CD4-positive, alpha-beta T cell treated with Interleukin-15 for 4 hours (primary cell): Measurements from ENCODE around the gene TNNT2.

Experiments used
- DNase-seq: peaks from one replicate; pipeline ENCODE4 v3.0.0-alpha.2; 2020; ENCODE audit warnings: low spot score

TNNT2 gene

DNA sequence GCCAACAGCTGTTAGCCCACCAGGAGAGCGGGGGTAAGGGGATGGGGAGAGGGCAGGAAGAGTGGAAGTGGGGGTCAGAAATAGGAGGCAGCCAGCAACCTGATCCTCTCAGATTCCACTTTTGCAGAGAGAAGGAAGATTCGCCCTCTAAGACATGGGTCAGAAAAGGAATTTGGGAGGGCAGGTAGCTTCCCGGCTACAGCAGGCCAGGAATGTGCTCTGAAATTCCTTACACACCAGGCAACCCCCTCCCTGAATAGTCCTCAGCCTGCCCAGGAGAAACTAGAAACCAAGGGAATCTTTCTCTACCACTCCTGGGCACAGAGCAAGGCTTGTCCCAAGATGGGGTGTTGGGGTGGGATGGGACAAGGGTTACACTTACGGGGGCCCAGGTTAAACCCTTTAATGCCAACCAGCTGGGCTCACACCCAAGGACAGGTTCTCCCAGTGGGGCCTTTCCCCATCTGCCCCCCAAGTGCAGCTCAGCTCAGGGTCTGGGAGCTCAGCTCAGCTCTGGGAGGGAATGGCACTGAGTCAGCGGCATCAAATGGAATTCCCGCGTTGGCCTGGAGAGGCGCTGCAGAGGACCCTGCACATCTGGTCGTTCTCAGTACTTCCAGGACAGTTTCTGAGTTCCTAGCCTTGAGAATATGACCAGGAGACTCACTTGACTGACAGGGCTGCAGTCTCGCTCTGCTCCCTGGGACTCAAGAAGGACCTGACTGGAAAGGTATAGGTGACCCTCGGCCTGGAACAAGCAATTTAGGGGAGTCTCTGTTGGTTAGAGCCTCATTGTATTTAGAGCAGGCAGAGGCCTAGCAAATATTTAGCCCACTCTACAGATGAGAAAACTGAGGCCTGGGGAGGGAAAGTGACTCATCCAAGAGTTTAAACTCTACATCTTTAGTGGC, 761 bp downstream of the TNNT2 start:
- no peak for DNase-seq

DNA sequence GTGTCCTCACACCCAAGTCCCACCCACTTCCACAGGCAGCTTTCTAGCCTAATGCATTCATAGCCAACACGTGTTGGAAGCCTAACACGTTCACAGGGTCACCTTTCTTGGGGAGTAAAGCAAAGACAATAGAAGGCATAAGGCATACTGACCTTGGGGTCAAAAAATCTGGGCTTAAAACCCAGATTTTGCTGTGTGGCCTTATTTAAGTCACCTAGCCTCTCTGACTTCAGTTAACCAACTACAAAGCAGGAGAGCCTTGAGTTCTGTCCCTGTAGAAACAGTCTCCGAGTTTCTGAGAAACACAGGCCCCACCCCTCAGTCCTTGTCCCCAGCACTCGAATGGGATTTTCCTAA, 1.4 kb downstream of the TNNT2 start:
- DNase-seq: no peak

DNA sequence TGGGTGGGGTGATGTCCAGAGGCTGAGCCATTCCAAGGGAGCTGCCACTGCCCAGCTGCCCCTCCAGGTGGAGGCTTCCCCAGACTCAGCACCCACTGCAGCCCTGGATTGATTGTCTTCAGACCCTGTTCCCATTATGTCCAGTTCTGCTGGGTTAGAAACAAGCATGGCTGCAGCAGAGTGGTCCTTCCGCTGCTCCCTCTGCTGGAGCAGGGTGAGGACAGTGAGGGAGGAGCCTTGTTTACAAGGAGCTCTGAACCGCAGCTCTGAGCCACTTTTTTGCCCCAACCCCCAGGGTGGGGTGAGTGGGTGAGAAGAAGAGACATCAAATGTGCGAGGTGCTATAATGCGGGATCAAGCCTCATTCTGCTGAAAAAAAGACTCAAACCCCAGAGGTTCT, 2.3 kb downstream of the TNNT2 start:
- no peak for DNase-seq

DNA sequence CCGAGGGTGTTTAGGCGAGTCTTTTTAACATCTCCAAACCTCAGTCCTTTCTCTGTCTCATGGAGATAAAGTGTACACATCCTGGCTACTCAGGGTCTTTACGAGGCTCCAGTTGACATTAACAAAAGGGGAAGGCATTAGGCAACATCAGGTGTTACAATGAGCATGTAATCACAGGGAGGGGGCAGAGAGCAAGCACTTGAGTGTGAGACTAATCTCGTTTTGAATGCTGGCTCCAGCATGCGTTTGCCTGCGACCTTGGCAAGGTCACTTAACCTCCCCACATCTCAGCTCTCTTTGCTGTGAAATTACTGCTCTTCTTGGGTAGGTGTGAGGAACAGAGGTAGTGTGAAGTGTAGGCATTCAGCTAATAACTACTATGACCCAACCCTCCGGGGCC, 3.1 kb downstream of the TNNT2 start:
- DNase-seq: no peak

DNA sequence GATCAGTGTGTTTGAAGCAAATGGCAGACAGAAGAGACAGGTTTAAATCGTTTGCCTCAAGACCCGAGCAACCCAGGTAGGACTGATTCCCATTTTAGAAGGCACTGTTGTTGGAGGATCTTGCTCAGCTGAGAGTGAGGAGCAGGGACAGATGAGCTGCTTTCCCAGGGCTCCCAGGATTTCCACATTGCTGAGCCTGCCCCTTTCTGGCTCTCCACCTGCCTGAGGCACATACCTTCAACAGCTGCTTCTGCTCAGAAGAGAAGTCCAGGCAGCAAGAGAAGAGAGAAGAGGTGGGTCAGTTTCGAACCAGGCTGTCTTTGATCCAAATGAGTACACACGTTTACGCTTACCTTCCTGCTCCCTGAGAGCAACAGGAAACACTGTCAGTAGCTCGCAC, 5.7 kb downstream of the TNNT2 start:
- DNase-seq: no peak

DNA sequence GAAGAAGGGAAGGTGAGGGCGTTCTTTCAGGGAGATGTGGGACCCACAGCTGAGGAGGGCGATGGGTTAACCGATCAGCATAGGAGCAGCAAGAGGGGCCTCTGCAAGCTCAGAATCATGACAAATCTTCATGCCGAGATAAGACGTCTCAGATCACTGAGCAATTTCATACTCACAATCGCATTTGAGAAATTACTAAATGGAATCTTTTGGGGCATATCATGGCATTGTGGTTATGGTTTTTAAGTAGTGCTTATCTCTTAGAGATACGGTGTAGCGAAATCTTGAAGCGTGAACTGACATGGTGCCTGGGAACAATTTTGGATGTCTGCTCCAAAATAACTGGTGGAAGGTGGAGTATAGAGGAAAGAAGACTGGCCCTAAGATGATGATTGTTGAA, 6.2 kb downstream of the TNNT2 start:
- no peak for DNase-seq

DNA sequence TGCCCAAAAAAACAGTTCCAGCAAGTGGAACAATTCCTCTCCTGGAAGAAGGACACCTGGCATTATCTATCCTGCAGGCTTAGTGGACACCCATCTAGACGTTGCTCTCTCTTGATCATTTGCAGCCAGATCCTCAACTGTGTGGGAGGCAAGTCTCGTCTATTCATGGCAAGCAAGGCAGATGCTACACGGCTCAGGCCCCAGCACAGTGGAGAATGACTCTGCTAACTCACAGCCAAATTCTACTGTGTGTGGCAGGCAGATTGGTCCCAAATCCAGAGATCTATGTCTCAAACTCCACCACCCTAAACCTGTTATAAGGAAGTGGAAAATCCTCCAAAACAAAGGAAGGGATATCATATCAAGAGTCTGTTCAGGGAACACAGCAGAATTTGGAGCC, 7.0 kb downstream of the TNNT2 start:
- no peak for DNase-seq

DNA sequence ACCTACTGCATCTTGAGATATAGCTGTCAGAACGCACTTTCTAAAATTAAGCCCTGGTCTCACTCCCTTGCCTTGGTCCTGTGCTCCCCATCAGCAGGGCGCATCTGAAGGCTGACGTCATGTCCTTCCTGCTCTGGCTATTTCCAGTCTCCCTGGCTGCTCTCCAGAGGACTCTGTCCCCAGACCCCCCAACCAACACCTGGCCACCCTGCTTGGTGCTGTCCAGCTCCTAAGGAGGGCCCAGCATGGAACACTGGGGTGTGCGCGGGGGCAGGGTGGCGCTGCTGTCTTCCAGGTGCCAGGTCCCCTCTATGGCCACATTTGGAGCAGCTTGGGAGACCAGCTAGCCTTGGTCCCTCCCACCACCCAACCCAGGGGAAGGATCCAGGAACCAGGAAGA, 8.3 kb downstream of the TNNT2 start:
- no peak for DNase-seq

DNA sequence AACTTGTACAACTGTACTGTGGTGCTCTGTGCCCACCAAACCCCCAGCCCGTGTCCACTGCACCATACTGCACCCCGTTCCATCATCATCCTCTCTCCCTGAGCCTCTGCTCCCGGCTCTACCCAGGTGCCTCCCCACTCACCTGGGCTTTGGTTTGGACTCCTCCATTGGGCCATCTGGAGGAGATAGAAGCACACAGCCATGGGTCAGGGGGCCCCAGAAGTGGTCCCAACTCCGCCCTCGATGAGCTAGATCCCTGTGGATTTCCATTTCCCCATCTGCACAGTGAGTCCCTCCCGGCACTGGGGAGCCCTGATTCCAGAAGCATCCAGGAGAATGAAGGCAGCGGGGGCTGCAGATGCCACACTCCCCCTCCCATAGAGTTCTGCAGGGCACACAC, 10.8 kb downstream of the TNNT2 start:
- DNase-seq: no peak

DNA sequence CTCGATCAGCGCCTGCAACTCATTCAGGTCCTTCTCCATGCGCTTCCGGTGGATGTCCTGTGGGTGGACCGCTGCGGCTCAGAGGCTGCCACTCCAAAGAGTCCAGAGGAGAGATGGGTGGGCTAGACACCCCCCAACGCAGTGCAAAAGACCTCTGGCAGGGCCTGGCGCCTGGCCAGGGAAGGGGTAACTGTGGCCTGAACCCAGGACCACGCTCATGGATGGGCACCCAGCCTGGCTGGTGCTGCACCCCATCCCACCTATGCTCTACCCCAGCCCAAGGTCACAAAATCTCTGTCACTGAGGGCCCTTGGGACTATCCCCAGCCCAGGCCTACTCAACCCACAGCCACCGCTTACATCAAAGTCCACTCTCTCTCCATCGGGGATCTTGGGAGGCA, 12.2 kb downstream of the TNNT2 start:
- DNase-seq: no peak

DNA sequence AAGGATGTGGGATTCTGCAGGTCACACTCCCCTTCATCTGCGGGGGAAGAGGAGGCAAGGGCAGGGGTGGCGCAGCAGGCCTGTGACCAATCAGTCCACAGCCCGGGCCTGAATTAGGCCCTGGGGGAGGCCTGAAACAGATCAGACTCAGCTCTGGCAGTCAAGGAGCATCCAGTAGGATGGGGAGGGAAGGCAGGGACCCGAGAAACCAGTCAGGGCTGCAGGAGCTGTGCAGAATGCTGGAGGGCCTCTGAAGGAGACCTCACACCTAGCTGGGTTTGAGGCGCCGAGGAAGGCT, 12.7 kb downstream of the TNNT2 start:
- no peak for DNase-seq

DNA sequence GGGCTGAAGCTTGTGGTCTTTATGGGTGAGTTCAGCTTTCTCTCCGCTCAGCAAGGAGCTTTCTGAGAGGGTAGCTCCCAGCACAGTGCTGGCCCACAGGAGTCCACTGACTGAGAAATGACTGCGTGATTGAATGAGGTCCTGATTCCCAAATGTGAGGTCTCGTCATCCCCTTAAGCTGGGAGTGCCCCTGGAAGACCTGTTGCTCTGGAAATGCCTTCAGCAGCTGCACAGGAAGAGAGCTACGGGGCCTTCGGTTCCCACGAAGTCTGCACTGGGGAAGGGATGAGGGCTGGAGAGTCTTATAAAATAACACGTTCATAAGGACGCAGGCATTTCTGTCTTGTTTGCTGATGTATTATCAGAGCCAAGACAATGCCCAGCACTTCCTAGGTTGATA, 14.0 kb downstream of the TNNT2 start:
- DNase-seq: no peak

DNA sequence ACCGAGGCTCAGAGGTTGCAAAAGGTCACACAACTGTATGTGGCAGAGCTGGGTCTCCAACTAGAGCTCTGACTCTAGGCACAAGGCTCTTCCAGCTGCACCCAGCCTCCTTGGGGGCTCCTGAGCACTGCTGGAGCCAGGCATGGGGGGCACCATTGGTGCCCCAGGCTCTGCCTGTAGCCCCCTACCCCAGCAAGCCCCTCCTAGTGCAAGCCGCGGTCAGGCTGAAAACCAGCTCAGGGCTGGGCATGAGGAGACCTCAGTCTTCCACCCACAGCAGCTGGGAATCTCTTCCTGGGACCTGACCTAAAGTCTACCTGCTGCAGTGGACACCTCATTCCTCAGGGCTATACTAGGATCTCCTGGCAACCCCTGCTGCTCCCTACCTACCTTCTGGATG, 14.6 kb downstream of the TNNT2 start:
- no peak for DNase-seq

DNA sequence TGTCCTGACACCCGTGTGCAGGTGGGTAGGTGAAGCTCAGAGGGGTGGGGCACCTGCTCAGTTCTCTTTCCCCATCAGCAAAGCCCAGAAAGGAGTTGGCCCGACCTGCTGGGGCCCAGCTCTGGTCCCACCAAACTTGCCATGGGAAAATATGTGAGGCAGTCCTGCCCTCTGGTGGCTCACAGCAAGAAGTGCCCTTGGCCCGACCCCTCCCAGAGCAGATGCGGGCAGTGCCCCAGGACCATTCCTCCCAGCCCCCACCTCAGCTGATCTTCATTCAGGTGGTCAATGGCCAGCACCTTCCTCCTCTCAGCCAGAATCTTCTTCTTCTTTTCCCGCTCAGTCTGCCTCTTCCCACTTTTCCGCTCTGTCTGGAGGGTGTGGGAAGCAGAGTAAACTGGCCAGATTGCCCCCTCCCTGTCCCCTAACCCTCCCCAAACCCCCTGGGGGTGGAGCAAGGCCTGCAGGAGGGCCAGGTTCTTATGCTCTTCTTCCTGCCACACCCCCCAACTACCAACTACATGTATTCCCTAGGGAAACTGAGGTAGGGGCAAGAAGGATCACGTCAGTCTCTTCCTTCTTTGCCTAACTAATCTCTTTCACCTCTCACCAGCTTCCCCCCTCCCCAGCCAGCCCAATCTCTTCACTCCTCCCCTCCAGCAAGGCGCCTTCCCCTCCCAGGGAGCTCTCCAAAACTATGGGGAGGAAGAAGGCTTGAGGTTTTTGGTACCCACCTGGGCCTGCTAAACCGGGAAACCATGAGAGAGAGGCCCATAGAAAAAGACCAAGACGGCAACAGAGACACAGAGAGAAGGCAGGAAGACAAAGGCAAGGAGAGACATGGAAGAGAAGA, 15.6 kb downstream of the TNNT2 start:
- no peak for DNase-seq

DNA sequence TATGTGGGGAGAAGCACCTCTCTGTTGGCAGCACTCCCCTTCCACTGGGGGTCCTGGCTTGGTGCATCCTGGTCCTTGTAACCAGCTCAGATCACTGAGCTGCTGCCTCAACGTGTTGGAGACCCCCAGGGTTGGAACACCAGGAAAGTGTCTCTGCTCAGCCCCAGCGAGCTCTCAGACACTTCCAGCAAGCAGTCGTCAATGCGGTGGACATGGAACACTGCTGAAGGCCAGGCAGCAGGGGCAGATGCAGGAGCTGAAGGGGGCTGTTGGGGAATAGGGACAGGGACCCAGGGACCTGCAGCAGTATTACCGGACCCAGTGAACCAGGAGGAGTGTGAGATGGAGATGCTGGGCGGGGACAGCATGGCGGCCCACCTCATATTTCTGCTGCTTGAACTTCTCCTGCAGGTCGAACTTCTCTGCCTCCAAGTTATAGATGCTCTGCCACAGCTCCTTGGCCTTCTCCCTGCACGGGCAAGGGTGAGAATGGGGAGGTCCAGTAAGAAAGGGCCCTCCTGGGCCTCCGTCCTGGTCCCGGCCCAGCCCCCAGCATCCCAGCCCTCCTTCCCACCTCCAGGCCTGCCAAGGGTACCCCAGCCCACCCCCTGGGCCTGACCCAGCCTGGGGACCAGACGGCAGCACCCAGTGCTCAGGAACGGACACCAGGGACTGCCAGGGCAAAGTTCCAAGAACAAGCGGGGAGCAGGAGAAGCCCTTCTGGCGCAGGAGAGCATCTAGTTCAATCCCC, 16.4 kb downstream of the TNNT2 start:
- DNase-seq: no peak

DNA sequence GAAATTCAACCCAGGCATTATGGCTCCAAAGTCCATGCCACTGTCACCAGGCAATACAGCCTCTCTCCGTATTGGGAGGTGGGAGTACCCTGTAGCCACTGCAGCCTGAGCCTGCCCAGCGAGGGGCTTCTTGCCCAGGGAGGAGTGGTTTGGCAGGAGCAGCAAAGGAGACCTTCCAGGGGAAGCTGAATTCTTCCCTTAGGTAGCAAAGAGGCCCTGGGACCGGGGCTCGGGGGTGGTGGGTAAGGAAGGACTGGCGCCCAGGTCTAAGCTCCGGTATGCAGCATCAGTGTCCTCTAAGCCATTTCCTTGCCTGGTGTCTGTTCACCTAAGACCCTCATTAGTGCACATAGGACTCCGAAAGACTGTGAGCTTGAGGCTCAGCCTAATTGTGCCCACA, 17.0 kb downstream of the TNNT2 start:
- no peak for DNase-seq

DNA sequence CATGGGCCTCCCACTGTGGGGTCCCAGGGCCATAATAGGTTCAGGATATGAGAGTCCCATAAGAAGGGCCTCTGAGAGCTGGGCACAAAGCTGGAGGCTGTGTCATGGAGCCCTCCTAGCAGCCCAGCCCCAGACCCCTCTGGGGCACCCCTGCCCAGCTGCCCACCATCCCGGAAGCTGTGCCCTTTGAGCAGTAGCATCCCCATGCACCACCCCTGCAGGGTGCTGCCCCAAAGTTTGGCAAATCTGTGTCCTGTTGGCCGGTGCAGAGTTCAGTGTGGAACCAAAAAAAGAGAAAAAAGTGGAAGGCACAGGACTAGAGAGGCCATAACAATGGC, 17.6 kb downstream of the TNNT2 start:
- no peak for DNase-seq

DNA sequence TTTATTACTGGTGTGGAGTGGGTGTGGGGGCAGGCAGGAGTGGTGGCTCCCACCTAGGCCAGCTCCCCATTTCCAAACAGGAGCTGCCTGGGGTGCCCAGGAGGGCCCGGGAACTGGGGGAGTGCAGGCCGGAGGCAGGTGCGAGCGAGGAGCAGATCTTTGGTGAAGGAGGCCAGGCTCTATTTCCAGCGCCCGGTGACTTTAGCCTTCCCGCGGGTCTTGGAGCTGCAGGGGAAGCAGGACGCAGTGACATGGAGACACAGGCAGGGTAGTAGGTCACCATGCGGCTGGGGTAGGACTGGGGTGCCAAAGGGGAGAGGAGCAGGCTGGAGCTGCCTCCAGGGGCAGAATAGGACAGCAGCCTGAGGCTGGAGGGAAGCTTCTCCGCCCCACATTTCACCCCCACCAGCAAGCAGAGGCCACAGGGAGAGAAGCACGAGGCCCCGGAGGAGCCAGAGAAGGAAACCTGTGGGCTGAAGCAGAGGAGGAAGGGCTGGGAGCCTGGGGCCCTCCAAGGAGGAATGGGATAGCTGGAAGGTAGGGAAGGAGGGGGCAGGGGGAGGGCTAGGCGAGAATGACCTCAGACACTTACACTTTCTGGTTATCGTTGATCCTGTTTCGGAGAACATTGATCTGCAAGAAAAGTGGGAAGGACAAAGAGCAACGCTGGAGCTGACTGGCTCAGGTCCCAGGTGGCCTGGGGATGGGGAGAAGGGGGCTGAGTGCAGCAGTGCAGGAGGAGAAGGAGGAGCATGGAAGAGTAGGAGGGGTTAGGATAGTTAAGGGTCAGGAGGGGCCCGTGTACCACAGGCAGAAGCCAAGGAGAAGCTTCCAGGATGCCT, 18.2 kb downstream of the TNNT2 start:
- no peak for DNase-seq

DNA sequence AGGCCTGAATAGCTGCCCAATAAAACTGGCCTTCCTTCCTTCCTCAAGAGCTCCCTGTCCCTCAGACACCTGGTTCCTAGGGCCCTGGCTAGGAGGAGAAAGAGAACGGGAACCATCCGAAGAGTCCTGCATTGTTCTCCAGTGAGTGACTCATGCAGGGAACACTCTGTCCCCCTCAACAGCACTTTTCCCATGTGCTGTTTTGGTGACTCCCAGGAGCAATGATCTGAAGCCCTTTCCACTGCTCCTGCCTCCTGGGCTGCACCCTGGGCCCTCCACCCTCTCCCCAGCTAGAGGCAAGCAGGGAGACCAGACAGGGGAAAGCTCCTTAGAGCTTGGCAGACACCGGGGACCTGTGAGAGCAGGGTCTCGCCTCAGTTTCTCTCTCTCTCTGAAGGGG, 18.9 kb downstream of the TNNT2 start:
- DNase-seq: no peak

DNA sequence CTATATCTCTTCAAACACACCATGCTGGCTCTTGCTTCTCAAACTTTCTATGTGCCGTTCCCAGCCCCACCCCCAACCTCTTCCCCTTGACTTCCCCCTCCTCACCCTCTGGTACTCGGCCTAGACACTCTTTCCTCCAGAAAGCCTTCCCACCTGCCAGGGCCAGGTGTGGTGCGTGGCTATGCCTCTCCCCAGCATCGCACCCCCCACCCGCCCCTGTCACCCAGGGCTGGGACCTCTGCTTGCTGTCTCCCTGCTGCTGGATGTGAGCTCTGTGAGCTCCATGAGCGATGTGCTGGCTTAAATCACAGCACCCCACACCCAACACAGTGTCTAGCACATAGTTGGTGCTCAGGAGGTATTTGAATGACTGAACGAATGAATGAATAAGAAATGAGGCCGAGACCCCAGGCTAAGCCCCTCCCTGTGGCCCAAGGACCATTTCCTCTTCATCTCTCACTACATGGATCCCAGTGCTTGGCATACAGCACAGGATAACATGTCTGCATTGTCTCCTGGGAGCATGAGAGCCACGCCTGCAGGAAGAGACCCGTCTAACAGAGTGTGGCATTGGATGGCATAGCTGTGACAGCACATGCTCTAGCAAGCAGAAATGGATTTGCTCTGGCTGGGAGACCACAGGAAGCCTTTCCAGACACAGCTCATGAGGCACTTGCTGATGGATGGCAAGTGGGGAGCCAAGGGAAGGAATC, 19.7 kb downstream of the TNNT2 start:
- DNase-seq: no peak

DNA sequence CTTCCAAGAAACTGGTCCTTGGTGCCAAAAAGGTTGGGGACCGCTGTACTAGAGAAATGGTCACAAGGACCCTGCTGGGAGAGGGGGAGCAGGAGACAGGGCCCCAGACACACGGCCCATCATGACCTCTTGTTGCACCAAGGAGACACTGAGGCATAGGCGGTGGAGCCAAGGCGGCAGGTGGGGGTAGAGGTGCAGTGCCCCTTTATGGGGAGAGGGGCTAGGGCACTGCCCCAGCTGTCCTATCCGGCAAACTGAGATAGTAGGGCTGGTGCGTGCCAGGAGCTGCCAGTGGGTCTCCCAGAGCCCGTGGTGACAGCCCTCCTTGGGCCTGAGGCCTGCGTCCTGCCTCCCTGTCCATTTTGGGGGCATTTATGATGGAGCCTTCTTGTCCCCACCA, 20.3 kb downstream of the TNNT2 start:
- DNase-seq: no peak

DNA sequence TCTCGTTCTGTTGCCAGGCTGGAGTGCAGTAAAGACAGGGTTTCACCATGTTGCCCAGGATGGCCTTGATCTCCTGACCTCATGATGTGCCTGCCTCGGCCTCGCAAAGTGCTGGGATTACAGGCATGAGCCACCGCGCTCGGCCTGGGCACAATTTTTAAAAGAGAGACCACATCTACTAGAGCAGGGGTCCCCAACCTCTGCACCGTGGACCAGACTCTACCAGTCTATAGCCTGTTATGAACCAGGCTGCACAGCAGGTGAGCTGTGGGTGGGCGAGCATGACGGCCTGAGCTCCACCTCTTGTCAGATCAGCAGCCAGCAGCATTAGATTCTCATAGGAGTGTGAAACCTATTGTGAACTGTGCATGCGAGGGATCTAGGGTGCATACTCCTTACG, 20.8 kb downstream of the TNNT2 start:
- DNase-seq: no peak
